K562 (cell line): Measurements from ENCODE around the gene TMLHE. TPM values are rescaled to one million over a fixed set of nuclear protein-coding genes. Genes with fewer than 3 reads are reported as not detected.

Source experiments
- ATAC-seq: fragments of 200-7000 bp; cut with Tn5 transposase; 3 replicates; pipeline ENCODE4 v1.9.1; 2020; ENCODE audit warnings: moderate library complexity
- BruUV-seq: library from RNA; stranded (reverse); fragments of 400-500 nt; replicated peaks from 2 replicates; lab custom pipeline; 2021; lab: Mats Ljungman, UMichigan
- CTCF ChIA-PET: fragments of 300-600 bp; formaldehyde crosslinking; extraction: SDS; loops from one replicate; lab custom pipeline; 2021; ENCODE audit warnings: low intra/inter-chr PET ratio; lab: Yijun Ruan, JAX
- POLR2A ChIA-PET: fragments of 300-600, 350-650 bp; sonication (Branson Sonifier 250); formaldehyde crosslinking; extraction: SDS; loops from one replicate; lab custom pipeline; 2021; ENCODE audit warnings: antibody characterized with exemption, inconsistent platforms; lab: Yijun Ruan, JAX
- DNase-seq, 4 experiments: peaks; one replicate each; pipeline versions ENCODE4 v3.0.0 to v3.0.0-alpha.2; 2011 to 2018; ENCODE audit warnings: low spot score in 3 of 4, mixed read lengths in 3 of 4; ENCODE audit errors: extremely low read depth in 1 of 4
- FAIRE-seq: peaks from 2 replicates; lab custom pipeline; 2011; peaks lifted over from hg19 to GRCh38; lab: Jason Lieb, UNC
- H2AFZ ChIP-seq: 2 replicates; pipeline ENCODE4 v1.6.0; 2011; ENCODE audit warnings: low read depth, low read length, control low read depth, inconsistent platforms
- H3K27ac ChIP-seq: fragments of 200-600 bp; 3 replicates; pipeline ENCODE4 v1.8.0; 2011; ENCODE audit warnings: low read depth, mild to moderate bottlenecking, control low read depth, inconsistent platforms, low read length, moderate library complexity, mixed read lengths; ENCODE audit errors: extremely low read depth
- H3K27me3 ChIP-seq, 2 experiments: fragments of 300-600 bp in 1 of 2; 2 replicates in 1 of 2; 3 replicates in 1 of 2; pipeline versions ENCODE4 v1.6.0 to v1.8.0; 2011; ENCODE audit warnings: inconsistent platforms in 2 of 2, low read length in 2 of 2, mild to moderate bottlenecking in 1 of 2, mixed read lengths in 1 of 2, moderate library complexity in 1 of 2; ENCODE audit not compliant: control insufficient read depth in 2 of 2, insufficient read depth in 2 of 2
- H3K36me3 ChIP-seq: fragments of 300-600 bp; 3 replicates; pipeline ENCODE4 v1.8.0; 2011; ENCODE audit warnings: mild to moderate bottlenecking, low read length, inconsistent platforms; ENCODE audit not compliant: control insufficient read depth, insufficient read depth
- H3K4me1 ChIP-seq, 2 experiments: fragments of 200-600 bp in 1 of 2; replicated peaks in 1 of 2; 2 replicates in 1 of 2; 3 replicates in 1 of 2; pipeline versions ENCODE4 v1.5.1 to v1.8.0; 2011; ENCODE audit warnings: inconsistent platforms in 2 of 2, low read length in 2 of 2, mild to moderate bottlenecking in 1 of 2, mixed read lengths in 1 of 2, moderate library complexity in 1 of 2; ENCODE audit not compliant: control insufficient read depth in 2 of 2, insufficient read depth in 2 of 2
- H3K4me2 ChIP-seq: 2 replicates; pipeline ENCODE4 v1.6.1; 2011; ENCODE audit warnings: low read length, control low read depth, inconsistent platforms, mixed read lengths; ENCODE audit not compliant: insufficient read depth
- H3K4me3 ChIP-seq: fragments of 200-600 bp; sonication (generic), shearing (Covaris generic); 2 replicates; pipeline ENCODE4 v1.5.1; 2016; ENCODE audit warnings: control low read depth, inconsistent platforms
- H3K79me2 ChIP-seq: fragments of 200-600 bp; 3 replicates; pipeline ENCODE4 v1.8.0; 2011; ENCODE audit warnings: low read length, inconsistent platforms; ENCODE audit not compliant: control insufficient read depth, insufficient read depth
- H3K9ac ChIP-seq, 2 experiments: 2 replicates each; pipeline versions ENCODE4 v1.6.0 to v1.6.1; 2011; ENCODE audit warnings: low read depth in 2 of 2, low read length in 2 of 2, control low read depth in 1 of 2, inconsistent platforms in 1 of 2, mild to moderate bottlenecking in 1 of 2, mixed read lengths in 1 of 2; ENCODE audit not compliant: insufficient read depth in 1 of 2
- H3K9me1 ChIP-seq: one replicate; pipeline ENCODE4 v1.6.0; 2011; ENCODE audit warnings: inconsistent platforms, mild to moderate bottlenecking, low read length, moderate library complexity; ENCODE audit not compliant: control insufficient read depth, insufficient read depth
- H3K9me3 ChIP-seq: replicated peaks from 2 replicates; pipeline ENCODE4 v1.5.1; 2011; ENCODE audit warnings: low read depth, low read length, inconsistent platforms; ENCODE audit not compliant: control insufficient read depth, insufficient read depth
- H4K20me1 ChIP-seq: replicated peaks from 2 replicates; pipeline ENCODE4 v1.6.1; 2011; ENCODE audit warnings: low read length, inconsistent platforms, mixed read lengths; ENCODE audit not compliant: control insufficient read depth, insufficient read depth
- ATF3 ChIP-seq, 2 experiments: fragments of 450-650 bp in 1 of 2; sonication (generic) in 1 of 2; formaldehyde crosslinking in 1 of 2; IDR thresholded peaks in 1 of 2; conservative IDR thresholded peaks in 1 of 2; 2 replicates each; pipeline versions ENCODE4 v1.6.1 to v1.8.1; 2016 to 2023; ENCODE audit warnings: mild to moderate bottlenecking in 2 of 2, moderate library complexity in 2 of 2, inconsistent platforms in 1 of 2, missing genetic modification reagents in 1 of 2
- CSDE1 ChIP-seq, 2 experiments: fragments of 450-650 bp; IDR thresholded peaks; 2 replicates each; pipeline ENCODE4 v1.6.1; 2016; ENCODE audit warnings: mild to moderate bottlenecking in 1 of 2
- KLF13 ChIP-seq: fragments of 450-650 bp; IDR thresholded peaks from 2 replicates; pipeline ENCODE4 v1.6.1; 2016; ENCODE audit warnings: missing genetic modification characterization, low read depth, mild to moderate bottlenecking, missing compliant biosample characterization, moderate library complexity, borderline replicate concordance
- MAFG ChIP-seq: fragments of 450-650 bp; conservative IDR thresholded peaks from 2 replicates; pipeline ENCODE4 v1.6.1; 2016; ENCODE audit warnings: missing genetic modification characterization, missing compliant biosample characterization
- NKRF ChIP-seq: fragments of 450-650 bp; IDR thresholded peaks from 2 replicates; pipeline ENCODE4 v1.6.1; 2016; ENCODE audit warnings: borderline replicate concordance
- RUNX1 ChIP-seq: sonication (generic); IDR thresholded peaks from 2 replicates; pipeline ENCODE4 v1.6.1; 2016; ENCODE audit warnings: antibody characterized with exemption, low read depth
- WGBS: fragments of 100-300 bp; shearing (Covaris generic); methylation state at CpG from one replicate; pipeline ENCODE4 v1.1.6; 2016; ENCODE audit warnings: low coverage, mixed read lengths; ENCODE audit not compliant: insufficient coverage; ENCODE audit errors: missing lambda C conversion rate; 5-methylcytosine and 5-hydroxymethylcytosine counted together
- in situ Hi-C: fragments of 300-500 bp; cut with MboI; formaldehyde crosslinking; loops from 4 replicates; pipeline ENCODE4 v1.15.0; 2018; ENCODE audit warnings: inconsistent platforms, mixed read lengths
- intact Hi-C: fragments of 100-400 bp; cut with micrococcal nuclease; formaldehyde crosslinking; loops from 2 replicates; pipeline ENCODE4 v1.14.2; 2022
- polyA plus RNA-seq, 8 experiments: library from polyadenylated mRNA; depleted of rRNA in 4 of 8; stranded (reverse) in 5 of 8; unstranded in 3 of 8; fragments of >200 nt; fragmentation: Nextera tagmentation in 2 of 8; fragmentation: Illumina TruSeq in 1 of 8; extraction: Ambion mirVana in 2 of 8; extraction: Trizol in 1 of 8; gene quantifications; 2 replicates each; pipeline versions ENCODE4 v1.2.1 to v1.2.3, GENCODE V29; 2011 to 2014; ENCODE audit warnings: inconsistent platforms in 1 of 8, missing spikeins in 1 of 8
- total RNA-seq, 7 experiments: library from RNA; depleted of rRNA in 6 of 7; stranded (reverse); fragments of >200 nt in 6 of 7; fragmentation: Illumina TruSeq in 2 of 7; extraction: Trizol in 2 of 7; gene quantifications; 2 replicates each; pipeline versions ENCODE4 v1.2.1 to v1.2.3, GENCODE V29; 2011 to 2021; ENCODE audit warnings: low replicate concordance in 1 of 7

The TMLHE gene
- total and polyA plus RNA-seq, 9 of the 15 experiments (the other 6 are each of a cell fraction or from before 2014, with no cell fraction given), result 6.5 to 34.3 (median 17.9) TPM

- FAIRE-seq (no peak), DNase-seq (no peak), ATAC-seq (no peak)
- POLR2A ChIA-PET, result no interaction called here
- Histone ChIP-seq H3K27me3 (no peaks in the 10 kb centered on the region), H3K9me1 (no peaks in the 10 kb centered on the region), H3K4me1 (no peaks in the 10 kb centered on the region), H3K9ac (0 out of 4 replicates have a peak overlapping the region, but pooled peaks of 1 of the 2 experiments have one; percentile 35), H3K79me2 (peaks cover 8% of the 10 kb centered on the region; the same call in 2 of the 3 replicates), H3K27ac (no peak overlapping the region), H3K9me3 (no peaks in the 10 kb centered on the region), H2AFZ (no peak overlapping the region), H3K4me3 (no peak overlapping the region), H3K4me2 (no peak overlapping the region), H3K36me3 (no peaks in the 10 kb centered on the region), H4K20me1 (no peaks in the 10 kb centered on the region)
- TF ChIP-seq RUNX1 (no peak), CSDE1 (IDR thresholded peaks at IDR 0.05) (no peak), MAFG (no peak), ATF3 (IDR thresholded peaks at IDR 0.05) (no peak), ATF3 (CRISPR knock-in tag; conservative IDR thresholded peaks at IDR 0.05) (no peak), NKRF (no peak), KLF13 (tag) (no peak)
- BruUV-seq, result no TSS peak
- in situ Hi-C loops, result no loop called here
- CTCF ChIA-PET, result no interaction called here
- 58% methylated on average over 2 of the region's 2 CpGs for WGBS
- intact Hi-C loops, result no loop called here
Observed at GRCh38 chrX:155577682-155578081, 35.1 kb downstream of the TMLHE start.
